ENCODE results near the gene ZXDC.

GRCh38 chr3:126485176-126485897, 9.6 kb upstream of the ZXDC start:
- TF ChIP-seq CTCF (IDR thresholded peaks at IDR 0.05) (no peak), TCF7L2 (IDR thresholded peaks at IDR 0.05; ENCODE audit: low read depth, low read length) (no peak), POLR2AphosphoS5 (IDR thresholded peaks at IDR 0.05; ENCODE audit: low read depth, low read length) (no peak), REST (IDR thresholded peaks at IDR 0.05; ENCODE audit: insufficient read depth in 1 of 2, low read depth in 2 of 2, low read length in 1 of 2) (no peak)

All from Panc1 (cell line).